Smooth muscle cell (in vitro differentiated cells): ENCODE measurements around the gene ANP32B. TPM values are rescaled to one million over a fixed set of nuclear protein-coding genes. Genes with fewer than 3 reads are reported as not detected.

ENCODE experiments used
- DNase-seq: peaks from one replicate; lab custom pipeline; 2025; ENCODE audit not compliant: unreplicated experiment; lab: John Stamatoyannopoulos, UW
- H2AFZ ChIP-seq: fragments of 200-600 bp; sonication (generic); 2 replicates; pipeline ENCODE4 v1.6.0; 2016; ENCODE audit warnings: antibody characterized with exemption, low read depth, mild to moderate bottlenecking
- H3F3A ChIP-seq: fragments of 200-600 bp; sonication (generic); 2 replicates; pipeline ENCODE4 v1.6.0; 2017; ENCODE audit warnings: antibody characterized with exemption, low read depth
- H3K27ac ChIP-seq: fragments of 200-600 bp; sonication (generic); 2 replicates; pipeline ENCODE4 v1.5.1; 2016; ENCODE audit warnings: low read depth, mild to moderate bottlenecking
- H3K27me3 ChIP-seq: fragments of 200-600 bp; sonication (generic); 2 replicates; pipeline ENCODE4 v1.6.1; 2016; ENCODE audit warnings: low read depth, mild to moderate bottlenecking
- H3K36me3 ChIP-seq: fragments of 200-600 bp; sonication (generic); 2 replicates; pipeline ENCODE4 v1.5.1; 2016; ENCODE audit warnings: low read depth
- H3K4me1 ChIP-seq: fragments of 200-600 bp; sonication (generic); 2 replicates; pipeline ENCODE4 v1.5.1; 2016; ENCODE audit warnings: low read depth
- H3K4me2 ChIP-seq: fragments of 200-600 bp; sonication (generic); 2 replicates; pipeline ENCODE4 v1.6.0; 2016; ENCODE audit warnings: mild to moderate bottlenecking
- H3K4me3 ChIP-seq: fragments of 200-600 bp; sonication (generic); 2 replicates; pipeline ENCODE4 v1.5.1; 2016; ENCODE audit warnings: mild to moderate bottlenecking
- H3K79me2 ChIP-seq: fragments of 200-600 bp; sonication (generic); 2 replicates; pipeline ENCODE4 v1.6.0; 2016; ENCODE audit warnings: low read depth, mild to moderate bottlenecking
- H3K9ac ChIP-seq: fragments of 200-600 bp; sonication (generic); 2 replicates; pipeline ENCODE4 v1.6.0; 2016; ENCODE audit warnings: low read depth
- H3K9me3 ChIP-seq: fragments of 200-600 bp; sonication (generic); replicated peaks from 2 replicates; pipeline ENCODE4 v1.5.1; 2016; ENCODE audit warnings: low read depth
- H4K20me1 ChIP-seq: fragments of 200-600 bp; sonication (generic); 2 replicates; pipeline ENCODE4 v1.6.0; 2016; ENCODE audit warnings: low read depth
- CTCF ChIP-seq: fragments of 200-600 bp; sonication (generic); IDR thresholded peaks from 2 replicates; pipeline ENCODE4 v1.5.1; 2017; ENCODE audit warnings: borderline replicate concordance, mild to moderate bottlenecking, antibody characterized with exemption; ENCODE audit not compliant: insufficient read depth, poor library complexity, severe bottlenecking
- WGBS: methylation state at CpG from one replicate; pipeline ENCODE4 v1.1.7; 2016; ENCODE audit warnings: low lambda C conversion rate; 5-methylcytosine and 5-hydroxymethylcytosine counted together
- polyA plus RNA-seq: library from polyadenylated mRNA; unstranded; fragments of >200 nt; fragmentation: Nextera tagmentation; extraction: Ambion mirVana; gene quantifications from 2 replicates; pipeline ENCODE4 v1.2.1, GENCODE V29; 2016
- total RNA-seq: library from RNA; depleted of rRNA; stranded (reverse); fragments of >200 nt; gene quantifications from 2 replicates; pipeline ENCODE4 v1.2.3, GENCODE V29; 2014

The ANP32B gene
- total and polyA plus RNA-seq, 2 experiments from 2014 or later: 21.3 to 52.4 TPM

GRCh38 chr9:98007251-98007928 is 24.2 kb downstream of the ANP32B start:
- H3K36me3 ChIP-seq: peaks cover 24% of the 10 kb centered on the region
- H4K20me1 ChIP-seq: peaks cover 25% of the 10 kb centered on the region
- no peak overlapping the region for H3K4me3 ChIP-seq
- H3K4me2 ChIP-seq: no peak overlapping the region
- no peaks in the 10 kb centered on the region for H3F3A ChIP-seq
- H3K79me2 ChIP-seq: peaks cover 31% of the 10 kb centered on the region
- H3K4me1 ChIP-seq: no peaks in the 10 kb centered on the region
- DNase-seq: no peak
- no peak overlapping the region for H3K27ac ChIP-seq
- no peaks in the 10 kb centered on the region for H3K27me3 ChIP-seq
- no peak overlapping the region for H2AFZ ChIP-seq
- TF ChIP-seq CTCF: no peak
- H3K9me3 ChIP-seq: no peaks in the 10 kb centered on the region
- no peak overlapping the region for H3K9ac ChIP-seq
- 96% methylated on average over 13 of the region's 13 CpGs for WGBS

- WGBS: 95% methylated on average over 3 of the region's 3 CpGs
- Histone ChIP-seq H3K9ac (no peak overlapping the region), H3K4me1 (no peaks in the 10 kb centered on the region), H3K79me2 (peaks cover 26% of the 10 kb centered on the region), H3K27me3 (no peaks in the 10 kb centered on the region), H3K27ac (no peak overlapping the region), H4K20me1 (peaks cover 20% of the 10 kb centered on the region), H3F3A (no peaks in the 10 kb centered on the region), H3K4me3 (no peak overlapping the region), H3K36me3 (peaks cover 33% of the 10 kb centered on the region), H3K9me3 (no peaks in the 10 kb centered on the region), H3K4me2 (no peak overlapping the region), H2AFZ (no peak overlapping the region)
- TF ChIP-seq CTCF: no peak
- no peak for DNase-seq
These were observed 25.6 kb downstream of the ANP32B start for GRCh38 chr9:98008764-98009163.

- Histone ChIP-seq H3K4me3 (no peak overlapping the region), H2AFZ (no peak overlapping the region), H3K79me2 (peaks cover 19% of the 10 kb centered on the region), H3K4me1 (no peaks in the 10 kb centered on the region), H3K36me3 (peaks cover 33% of the 10 kb centered on the region), H3K4me2 (no peak overlapping the region), H4K20me1 (peaks cover 17% of the 10 kb centered on the region), H3F3A (no peaks in the 10 kb centered on the region), H3K9ac (no peak overlapping the region), H3K27me3 (no peaks in the 10 kb centered on the region), H3K9me3 (no peaks in the 10 kb centered on the region), H3K27ac (no peak overlapping the region)
- WGBS: 96% methylated on average over 6 of the region's 6 CpGs
- no peak for DNase-seq
- no peak for TF ChIP-seq CTCF
These were observed 26.3 kb downstream of the ANP32B start for GRCh38 chr9:98009437-98009836.

DNA sequence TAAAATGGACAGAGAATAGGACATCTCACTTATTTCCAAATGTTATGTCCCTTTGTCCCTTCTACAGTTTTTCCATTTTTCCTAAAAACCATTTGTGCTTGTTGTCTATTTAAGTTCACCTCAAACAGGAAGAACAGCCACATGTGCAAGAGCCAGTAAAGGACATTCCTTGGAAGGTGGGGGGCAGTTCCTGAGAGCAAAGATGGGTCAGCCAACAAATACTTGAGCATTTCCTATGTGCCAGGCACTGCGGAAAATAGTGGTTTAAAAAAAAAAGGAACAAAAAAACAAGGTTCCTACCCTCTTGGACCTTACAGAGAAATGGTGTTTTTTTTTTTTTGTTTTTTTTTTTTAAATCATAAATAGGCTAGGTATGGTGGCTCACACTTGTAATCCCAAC is 26.8 kb downstream of the ANP32B start:
- TF ChIP-seq CTCF: no peak
- H3K36me3 ChIP-seq: peaks cover 33% of the 10 kb centered on the region
- H2AFZ ChIP-seq: no peak overlapping the region
- H3K4me2 ChIP-seq: no peak overlapping the region
- no peaks in the 10 kb centered on the region for H3F3A ChIP-seq
- H3K9ac ChIP-seq: no peak overlapping the region
- H3K27me3 ChIP-seq: no peaks in the 10 kb centered on the region
- H3K4me1 ChIP-seq: no peaks in the 10 kb centered on the region
- WGBS: 97% methylated on average over 1 of the region's 1 CpG
- H4K20me1 ChIP-seq: peaks cover 17% of the 10 kb centered on the region
- H3K27ac ChIP-seq: no peak overlapping the region
- no peak for DNase-seq
- no peaks in the 10 kb centered on the region for H3K9me3 ChIP-seq
- H3K79me2 ChIP-seq: peaks cover 17% of the 10 kb centered on the region
- H3K4me3 ChIP-seq: no peak overlapping the region
